Measurements from ENCODE around the gene ZNF622.

DNA sequence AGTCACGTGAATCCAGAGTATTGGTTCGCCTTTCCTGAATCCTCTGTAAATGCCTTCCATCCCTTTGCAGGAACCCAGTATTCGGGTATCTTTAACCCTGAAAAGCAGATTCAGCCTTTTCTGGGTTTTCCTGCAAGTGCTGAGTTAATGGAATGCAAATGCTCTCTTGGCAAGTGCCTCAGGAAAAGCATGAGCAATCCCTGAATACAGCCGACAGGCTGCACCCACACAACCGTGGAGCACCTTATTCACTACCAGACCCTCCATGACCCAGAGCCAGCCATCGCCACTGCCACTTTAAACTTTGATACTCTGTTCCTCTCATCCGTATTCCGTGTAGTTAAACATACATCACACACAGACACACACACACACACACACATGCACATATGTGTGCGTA is 54.4 kb downstream of the ZNF622 start:
- TF ChIP-seq CTCF (conservative IDR thresholded peaks at IDR 0.05; ENCODE audit: low read length) (no peak), EZH2phosphoT487 (IDR thresholded peaks at IDR 0.05; ENCODE audit: borderline replicate concordance) (no peak)
